HEK293 (cell line): Measurements from ENCODE around the gene UROC1.

ENCODE experiments used
- EGR2 ChIP-seq: fragments of 450-650 bp; formaldehyde crosslinking; IDR thresholded peaks from 2 replicates; pipeline ENCODE4 v1.5.1; 2016; ENCODE audit warnings: low read depth, missing biosample characterization, missing genetic modification characterization
- KLF9 ChIP-seq: fragments of 450-650 bp; formaldehyde crosslinking; IDR thresholded peaks from 2 replicates; pipeline ENCODE4 v1.5.1; 2016; ENCODE audit warnings: missing biosample characterization, missing genetic modification characterization, low read depth
- REPIN1 ChIP-seq: fragments of 450-650 bp; formaldehyde crosslinking; IDR thresholded peaks from 2 replicates; pipeline ENCODE4 v1.5.1; 2017; ENCODE audit warnings: missing biosample characterization, missing genetic modification characterization, low read depth
- REST ChIP-seq: fragments of 450-650 bp; formaldehyde crosslinking; IDR thresholded peaks from 2 replicates; pipeline ENCODE4 v1.5.1; 2016; ENCODE audit warnings: missing biosample characterization, missing genetic modification characterization
- ZBTB8A ChIP-seq: fragments of 450-650 bp; formaldehyde crosslinking; IDR thresholded peaks from 2 replicates; pipeline ENCODE4 v1.5.1; 2016; ENCODE audit warnings: missing biosample characterization, missing genetic modification characterization
- ZFP69B ChIP-seq: fragments of 450-650 bp; formaldehyde crosslinking; IDR thresholded peaks from 2 replicates; pipeline ENCODE4 v1.5.1; 2016; ENCODE audit warnings: missing biosample characterization, missing genetic modification characterization
- ZNF138 ChIP-seq: fragments of 450-650 bp; formaldehyde crosslinking; IDR thresholded peaks from 2 replicates; pipeline ENCODE4 v1.5.1; 2016; ENCODE audit warnings: missing biosample characterization, missing genetic modification characterization, borderline replicate concordance
- ZNF221 ChIP-seq: fragments of 450-650 bp; formaldehyde crosslinking; IDR thresholded peaks from 2 replicates; pipeline ENCODE4 v1.5.1; 2017; ENCODE audit warnings: missing biosample characterization, missing genetic modification characterization, borderline replicate concordance
- TF ChIP-seq, protein P1 (sequence below): fragments of 450-650 bp; formaldehyde crosslinking; IDR thresholded peaks from 2 replicates; pipeline ENCODE4 v1.5.1; 2016; ENCODE audit warnings: missing biosample characterization, missing genetic modification characterization

DNA sequence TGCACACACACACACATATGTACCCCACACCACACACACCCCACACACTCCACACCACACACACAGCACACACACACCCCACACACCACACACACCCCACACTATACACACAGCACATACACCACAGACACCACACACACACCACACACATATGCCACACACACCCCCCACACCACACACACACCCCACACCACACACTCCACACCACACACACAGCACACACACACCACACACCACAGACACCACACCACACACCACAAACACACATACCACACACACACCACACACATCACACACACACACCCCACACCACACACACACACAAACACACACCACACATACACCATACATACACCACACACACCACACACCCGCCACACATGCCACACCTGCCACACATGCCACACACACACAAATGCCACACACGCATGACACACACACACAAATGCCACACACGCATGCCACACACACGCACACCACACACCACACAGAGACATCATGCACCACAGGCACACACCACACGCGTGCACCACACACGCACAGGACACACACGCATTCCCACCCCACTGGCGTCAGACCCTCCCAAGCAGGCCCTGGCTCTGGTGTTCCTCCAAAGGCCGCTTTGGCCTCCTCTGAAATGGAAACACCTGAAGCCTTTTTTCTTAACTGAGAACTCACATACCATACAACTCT is 22.1 kb upstream of the UROC1 start:
- no peak for TF ChIP-seq ZFP69B
- no peak for TF ChIP-seq ZBTB8A
- TF ChIP-seq EGR2 (tag by site-specific recombination) = no peak
- no peak for TF ChIP-seq ZNF138
- TF ChIP-seq, protein P1, sequence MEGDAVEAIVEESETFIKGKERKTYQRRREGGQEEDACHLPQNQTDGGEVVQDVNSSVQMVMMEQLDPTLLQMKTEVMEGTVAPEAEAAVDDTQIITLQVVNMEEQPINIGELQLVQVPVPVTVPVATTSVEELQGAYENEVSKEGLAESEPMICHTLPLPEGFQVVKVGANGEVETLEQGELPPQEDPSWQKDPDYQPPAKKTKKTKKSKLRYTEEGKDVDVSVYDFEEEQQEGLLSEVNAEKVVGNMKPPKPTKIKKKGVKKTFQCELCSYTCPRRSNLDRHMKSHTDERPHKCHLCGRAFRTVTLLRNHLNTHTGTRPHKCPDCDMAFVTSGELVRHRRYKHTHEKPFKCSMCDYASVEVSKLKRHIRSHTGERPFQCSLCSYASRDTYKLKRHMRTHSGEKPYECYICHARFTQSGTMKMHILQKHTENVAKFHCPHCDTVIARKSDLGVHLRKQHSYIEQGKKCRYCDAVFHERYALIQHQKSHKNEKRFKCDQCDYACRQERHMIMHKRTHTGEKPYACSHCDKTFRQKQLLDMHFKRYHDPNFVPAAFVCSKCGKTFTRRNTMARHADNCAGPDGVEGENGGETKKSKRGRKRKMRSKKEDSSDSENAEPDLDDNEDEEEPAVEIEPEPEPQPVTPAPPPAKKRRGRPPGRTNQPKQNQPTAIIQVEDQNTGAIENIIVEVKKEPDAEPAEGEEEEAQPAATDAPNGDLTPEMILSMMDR = no peak
- no peak for TF ChIP-seq REST (tag by site-specific recombination)
- no peak for TF ChIP-seq KLF9 (tag by site-specific recombination)
- no peak for TF ChIP-seq REPIN1
- no peak for TF ChIP-seq ZNF221
